ENCODE measurements around the gene WNT6. TPM values are rescaled to one million over a fixed set of nuclear protein-coding genes. Genes with fewer than 3 reads are reported as not detected.

The WNT6 gene
- total and polyA plus RNA-seq, 10 of the 15 experiments (the other 5 are each of a cell fraction or from before 2014, with no cell fraction given): 0.11 to 0.44 (median 0.22) TPM; not detected in 5

DNA sequence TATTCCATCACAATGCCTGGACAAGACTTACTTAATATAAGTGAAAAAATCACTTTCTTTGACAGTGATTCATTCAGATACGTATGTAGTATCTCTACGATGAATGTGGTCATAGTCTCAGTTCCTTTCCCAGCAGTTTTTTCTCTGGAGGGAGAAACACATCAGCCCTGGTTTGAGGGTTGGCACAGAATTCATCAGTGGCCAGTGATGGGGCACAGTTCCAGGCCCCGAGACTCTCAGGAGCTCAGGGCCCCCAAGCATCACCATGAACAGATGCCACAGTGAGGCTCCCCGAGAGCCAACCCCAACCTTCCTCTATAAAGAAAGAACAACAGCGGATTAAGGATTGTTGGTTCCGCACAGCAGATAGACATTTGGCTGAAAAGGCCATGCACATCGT, 40.5 kb upstream of the WNT6 start:
- no TSS peak for BruUV-seq (replicated peaks)
- CTCF ChIA-PET: no interaction called here

More for the DNA sequence above, 40.5 kb upstream of the WNT6 start:
- no peaks in the 10 kb centered on the region for H3K79me2 ChIP-seq (ENCODE audit: control insufficient read depth, insufficient read depth, low read length)
- H3K4me2 ChIP-seq (ENCODE audit: control insufficient read depth, insufficient read depth): no peak overlapping the region
- no peaks in the 10 kb centered on the region for H3K36me3 ChIP-seq (ENCODE audit: control insufficient read depth in 2 of 2, insufficient read depth in 2 of 2, low read length in 1 of 2)
- ChIA-PET SMC1A (ENCODE audit: uncharacterized antibody, unreplicated experiment) (no interaction called here), POLR2A (no interaction called here), RAD21 (ENCODE audit: unreplicated experiment) (no interaction called here)
- in situ Hi-C loops (cut with MboI) (no loop called here), intact Hi-C loops (cut with micrococcal nuclease; ENCODE audit: unreplicated experiment) (no loop called here)
- H2AFZ ChIP-seq (ENCODE audit: control insufficient read depth, low read depth, low read length): no peak overlapping the region
- no peak overlapping the region for H3K9ac ChIP-seq (ENCODE audit: control insufficient read depth, insufficient read depth, low read length)
- no peak for ATAC-seq
- no peaks in the 10 kb centered on the region; a peak in 2 of 4 replicates for H3K27me3 ChIP-seq (replicated peaks in 1 of 2; ENCODE audit: control insufficient read depth in 2 of 2, insufficient read depth in 2 of 2, low read length in 1 of 2)
- no peak for TF ChIP-seq POU2F2 (IDR thresholded peaks at IDR 0.05; ENCODE audit: borderline replicate concordance, low read depth, low read length)
- TF ChIP-seq, protein P1, sequence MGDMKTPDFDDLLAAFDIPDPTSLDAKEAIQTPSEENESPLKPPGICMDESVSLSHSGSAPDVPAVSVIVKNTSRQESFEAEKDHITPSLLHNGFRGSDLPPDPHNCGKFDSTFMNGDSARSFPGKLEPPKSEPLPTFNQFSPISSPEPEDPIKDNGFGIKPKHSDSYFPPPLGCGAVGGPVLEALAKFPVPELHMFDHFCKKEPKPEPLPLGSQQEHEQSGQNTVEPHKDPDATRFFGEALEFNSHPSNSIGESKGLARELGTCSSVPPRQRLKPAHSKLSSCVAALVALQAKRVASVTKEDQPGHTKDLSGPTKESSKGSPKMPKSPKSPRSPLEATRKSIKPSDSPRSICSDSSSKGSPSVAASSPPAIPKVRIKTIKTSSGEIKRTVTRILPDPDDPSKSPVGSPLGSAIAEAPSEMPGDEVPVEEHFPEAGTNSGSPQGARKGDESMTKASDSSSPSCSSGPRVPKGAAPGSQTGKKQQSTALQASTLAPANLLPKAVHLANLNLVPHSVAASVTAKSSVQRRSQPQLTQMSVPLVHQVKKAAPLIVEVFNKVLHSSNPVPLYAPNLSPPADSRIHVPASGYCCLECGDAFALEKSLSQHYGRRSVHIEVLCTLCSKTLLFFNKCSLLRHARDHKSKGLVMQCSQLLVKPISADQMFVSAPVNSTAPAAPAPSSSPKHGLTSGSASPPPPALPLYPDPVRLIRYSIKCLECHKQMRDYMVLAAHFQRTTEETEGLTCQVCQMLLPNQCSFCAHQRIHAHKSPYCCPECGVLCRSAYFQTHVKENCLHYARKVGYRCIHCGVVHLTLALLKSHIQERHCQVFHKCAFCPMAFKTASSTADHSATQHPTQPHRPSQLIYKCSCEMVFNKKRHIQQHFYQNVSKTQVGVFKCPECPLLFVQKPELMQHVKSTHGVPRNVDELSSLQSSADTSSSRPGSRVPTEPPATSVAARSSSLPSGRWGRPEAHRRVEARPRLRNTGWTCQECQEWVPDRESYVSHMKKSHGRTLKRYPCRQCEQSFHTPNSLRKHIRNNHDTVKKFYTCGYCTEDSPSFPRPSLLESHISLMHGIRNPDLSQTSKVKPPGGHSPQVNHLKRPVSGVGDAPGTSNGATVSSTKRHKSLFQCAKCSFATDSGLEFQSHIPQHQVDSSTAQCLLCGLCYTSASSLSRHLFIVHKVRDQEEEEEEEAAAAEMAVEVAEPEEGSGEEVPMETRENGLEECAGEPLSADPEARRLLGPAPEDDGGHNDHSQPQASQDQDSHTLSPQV (IDR thresholded peaks at IDR 0.05): no peak
- TF ChIP-seq HDGF (IDR thresholded peaks at IDR 0.05): no peak
- no peak for TF ChIP-seq HDAC6 (IDR thresholded peaks at IDR 0.05; ENCODE audit: unreplicated experiment)
- no peak for TF ChIP-seq CEBPB (IDR thresholded peaks at IDR 0.05; ENCODE audit: borderline replicate concordance in 1 of 2, low read depth in 2 of 2, low read length in 2 of 2)
- TF ChIP-seq TAF1 (IDR thresholded peaks at IDR 0.05; ENCODE audit: borderline replicate concordance, low read depth, low read length): no peak
- TF ChIP-seq NFYB (IDR thresholded peaks at IDR 0.05; ENCODE audit: insufficient read depth, low read depth, low read length): no peak
- TF ChIP-seq BACH1 (IDR thresholded peaks at IDR 0.05; ENCODE audit: borderline replicate concordance): no peak
- TF ChIP-seq MTA2 (IDR thresholded peaks at IDR 0.05; ENCODE audit: low read depth): no peak
- no peak for TF ChIP-seq NFYA (IDR thresholded peaks at IDR 0.05; ENCODE audit: borderline replicate concordance, low read depth, low read length)
- no peak for TF ChIP-seq NRF1 (conservative IDR thresholded peaks at IDR 0.05; ENCODE audit: low read depth, low read length)
- no peak for TF ChIP-seq BCL11A (IDR thresholded peaks at IDR 0.05; ENCODE audit: low read depth, low read length)
- TF ChIP-seq GATAD2B (conservative IDR thresholded peaks at IDR 0.05; ENCODE audit: low read depth): no peak
- no peak for TF ChIP-seq SIN3A (IDR thresholded peaks at IDR 0.05; ENCODE audit: low read depth, low read length)
- no peak for TF ChIP-seq WRNIP1 (IDR thresholded peaks at IDR 0.05; ENCODE audit: borderline replicate concordance, low read depth, low read length)
- no peak for TF ChIP-seq IKZF1 (conservative IDR thresholded peaks at IDR 0.05)
- no peak for TF ChIP-seq KDM1A (IDR thresholded peaks at IDR 0.05; ENCODE audit: borderline replicate concordance)
- no peak for TF ChIP-seq PAX5 (IDR thresholded peaks at IDR 0.05; ENCODE audit: borderline replicate concordance, low read depth, low read length)
- no peak for TF ChIP-seq RB1 (IDR thresholded peaks at IDR 0.05; ENCODE audit: borderline replicate concordance)
- no peak overlapping the region for H3K4me3 ChIP-seq
- no peak for FAIRE-seq
- no peak overlapping the region for H3K27ac ChIP-seq (ENCODE audit: control insufficient read depth, insufficient read depth)
- 56% methylated on average over 7 of the region's 7 CpGs for whole genome bisulfite sequencing (ENCODE audit: insufficient coverage, insufficient replicate concordance, low lambda C conversion rate, missing lambda C conversion rate)
- H4K20me1 ChIP-seq (ENCODE audit: control insufficient read depth, insufficient read depth): no peaks in the 10 kb centered on the region
- DNase-seq (ENCODE audit: low read depth, low spot score): no peak
- H3K4me1 ChIP-seq (ENCODE audit: control insufficient read depth, insufficient read depth, low read length): no peaks in the 10 kb centered on the region
- no peaks in the 10 kb centered on the region for H3K9me3 ChIP-seq (replicated peaks; ENCODE audit: control insufficient read depth, insufficient read depth, low read length)
